Neural progenitor cell (in vitro differentiated cells): Measurements from ENCODE around the gene DLEC1.

Source experiments
- EZH2 ChIP-seq: fragments of 200-600 bp; sonication (generic); IDR thresholded peaks from 2 replicates; pipeline ENCODE4 v1.6.1; 2017; ENCODE audit warnings: antibody characterized with exemption, mild to moderate bottlenecking, moderate library complexity
- EZH2phosphoT487 ChIP-seq: fragments of 200-600 bp; sonication (generic); IDR thresholded peaks from 2 replicates; pipeline ENCODE4 v1.6.1; 2017; ENCODE audit warnings: antibody characterized with exemption
- TF ChIP-seq, protein P1 (sequence below): fragments of 200-600 bp; sonication (generic); IDR thresholded peaks from 2 replicates; pipeline ENCODE4 v1.5.1; 2017; ENCODE audit warnings: antibody characterized with exemption, mild to moderate bottlenecking

DNA sequence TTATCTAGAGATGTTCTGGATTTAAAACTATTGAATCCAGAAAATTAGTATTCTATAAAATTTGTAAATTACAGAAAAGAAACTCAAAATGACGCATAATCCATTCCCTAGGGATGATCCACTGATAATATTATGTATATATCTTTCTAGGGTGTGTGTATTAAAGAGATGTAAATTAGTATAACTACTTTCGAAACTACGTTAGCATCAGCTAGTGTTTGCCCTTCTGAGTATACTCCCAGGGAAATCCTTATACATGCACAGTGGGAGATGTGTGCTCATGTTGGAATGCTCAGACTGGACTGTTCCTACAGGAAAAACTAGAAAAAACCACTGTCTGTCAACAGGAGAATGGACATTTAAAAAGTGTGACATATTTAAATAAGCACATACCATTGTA, 61.5 kb downstream of the DLEC1 start:
- TF ChIP-seq, protein P1, sequence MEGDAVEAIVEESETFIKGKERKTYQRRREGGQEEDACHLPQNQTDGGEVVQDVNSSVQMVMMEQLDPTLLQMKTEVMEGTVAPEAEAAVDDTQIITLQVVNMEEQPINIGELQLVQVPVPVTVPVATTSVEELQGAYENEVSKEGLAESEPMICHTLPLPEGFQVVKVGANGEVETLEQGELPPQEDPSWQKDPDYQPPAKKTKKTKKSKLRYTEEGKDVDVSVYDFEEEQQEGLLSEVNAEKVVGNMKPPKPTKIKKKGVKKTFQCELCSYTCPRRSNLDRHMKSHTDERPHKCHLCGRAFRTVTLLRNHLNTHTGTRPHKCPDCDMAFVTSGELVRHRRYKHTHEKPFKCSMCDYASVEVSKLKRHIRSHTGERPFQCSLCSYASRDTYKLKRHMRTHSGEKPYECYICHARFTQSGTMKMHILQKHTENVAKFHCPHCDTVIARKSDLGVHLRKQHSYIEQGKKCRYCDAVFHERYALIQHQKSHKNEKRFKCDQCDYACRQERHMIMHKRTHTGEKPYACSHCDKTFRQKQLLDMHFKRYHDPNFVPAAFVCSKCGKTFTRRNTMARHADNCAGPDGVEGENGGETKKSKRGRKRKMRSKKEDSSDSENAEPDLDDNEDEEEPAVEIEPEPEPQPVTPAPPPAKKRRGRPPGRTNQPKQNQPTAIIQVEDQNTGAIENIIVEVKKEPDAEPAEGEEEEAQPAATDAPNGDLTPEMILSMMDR: no peak
- TF ChIP-seq EZH2: no peak
- TF ChIP-seq EZH2phosphoT487: no peak
